GM12801 (cell line): ENCODE measurements around the gene RPS6KA4.

ENCODE experiments used
- CTCF ChIP-seq: IDR thresholded peaks from one replicate; pipeline ENCODE4 v1.5.1; 2011; ENCODE audit warnings: control low read depth; ENCODE audit not compliant: insufficient read length; ENCODE audit errors: extremely low read depth

RPS6KA4 gene

DNA sequence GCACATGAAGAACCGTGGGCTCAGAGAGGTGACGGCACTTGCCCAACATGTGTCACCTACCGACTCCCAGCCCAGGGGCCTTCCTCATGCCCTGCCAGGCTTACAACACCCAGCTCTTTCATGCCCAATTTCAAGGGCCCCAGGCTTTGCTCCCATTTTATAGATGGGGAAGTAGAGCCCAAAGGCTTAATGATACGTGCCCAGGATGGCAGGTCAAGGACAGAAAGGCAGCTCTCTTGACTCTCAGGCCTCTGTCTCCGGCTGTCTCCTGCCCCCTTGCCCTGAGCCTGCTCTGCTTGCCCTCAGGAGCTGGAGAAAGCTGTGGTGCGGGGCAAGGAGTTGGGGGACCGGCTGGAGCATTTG is 10.0 kb upstream of the RPS6KA4 start:
- no peak for TF ChIP-seq CTCF

- no peak for TF ChIP-seq CTCF
Measured at GRCh38 chr11:64349404-64349803, 9.6 kb upstream of the RPS6KA4 start.

GRCh38 chr11:64351136-64351631 is 7.8 kb upstream of the RPS6KA4 start:
- no peak for TF ChIP-seq CTCF

GRCh38 chr11:64352099-64352994 is 6.6 kb upstream of the RPS6KA4 start:
- TF ChIP-seq CTCF: no peak

- no peak for TF ChIP-seq CTCF
Measured at GRCh38 chr11:64352995-64353714, 5.8 kb upstream of the RPS6KA4 start.

DNA sequence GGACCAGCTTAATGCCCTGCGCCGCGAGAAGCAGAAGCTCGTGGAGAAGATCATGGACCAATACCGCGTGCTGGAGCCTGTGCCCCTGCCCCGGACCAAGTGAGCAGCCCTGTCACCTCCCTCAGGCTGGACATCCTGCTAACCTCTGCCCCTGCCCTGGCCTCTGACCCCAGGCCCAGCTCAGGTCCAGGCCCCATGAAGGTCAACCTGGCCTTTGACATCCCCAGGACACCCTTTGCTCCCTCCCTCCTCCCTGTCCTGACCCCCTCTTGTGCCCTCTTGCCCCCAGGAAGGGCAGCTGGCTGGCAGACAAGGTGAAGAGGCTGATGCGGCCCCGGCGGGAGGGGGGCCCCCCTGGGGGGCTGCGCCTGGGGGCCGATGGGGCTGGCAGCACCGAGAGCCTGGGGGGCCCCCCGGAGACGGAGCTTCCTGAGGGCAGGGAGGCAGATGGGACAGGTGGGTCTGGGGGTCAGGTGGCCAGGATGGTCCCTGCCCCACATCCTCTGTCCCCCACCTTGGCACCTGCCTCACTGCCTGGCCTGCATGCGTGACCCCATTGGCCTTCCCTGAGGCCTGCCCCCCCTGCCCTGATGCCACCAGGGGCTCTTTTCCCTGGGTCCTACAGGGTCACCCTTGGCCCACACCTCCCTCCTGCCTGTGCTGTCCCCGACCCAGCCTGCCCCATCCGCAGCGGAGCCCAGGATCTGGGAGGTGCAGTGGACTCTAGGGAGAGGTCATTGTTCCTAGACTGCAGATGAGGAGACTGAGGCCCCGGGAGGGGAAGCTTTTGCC is 5.1 kb upstream of the RPS6KA4 start:
- TF ChIP-seq CTCF: no peak
